COLO668 (cell line): ENCODE data around the gene PDGFC.

Experiments used
- DNase-seq: peaks from one replicate; lab custom pipeline; 2025; ENCODE audit not compliant: unreplicated experiment; lab: John Stamatoyannopoulos, UW

Gene PDGFC

GRCh38 chr4:156786713-156787112 is 184.9 kb downstream of the PDGFC start:
- DNase-seq, result no peak

- DNase-seq, result no peak
Measured at GRCh38 chr4:156784970-156785369, 186.6 kb downstream of the PDGFC start.

- no peak for DNase-seq
Measured at GRCh38 chr4:156783966-156784365, 187.6 kb downstream of the PDGFC start.

GRCh38 chr4:156782491-156782890 is 189.1 kb downstream of the PDGFC start:
- DNase-seq, result no peak

- no peak for DNase-seq
Measured at GRCh38 chr4:156781852-156782251, 189.7 kb downstream of the PDGFC start.

GRCh38 chr4:156779774-156780173 is 191.8 kb downstream of the PDGFC start:
- no peak for DNase-seq

GRCh38 chr4:156779042-156779441 is 192.6 kb downstream of the PDGFC start:
- DNase-seq, result no peak

- DNase-seq, result no peak
Measured at GRCh38 chr4:156778606-156779005, 193.0 kb downstream of the PDGFC start.

- no peak for DNase-seq
Measured at GRCh38 chr4:156778093-156778492, 193.5 kb downstream of the PDGFC start.

GRCh38 chr4:156775813-156776212 is 195.8 kb downstream of the PDGFC start:
- no peak for DNase-seq

GRCh38 chr4:156774422-156774821 is 197.2 kb downstream of the PDGFC start:
- no peak for DNase-seq

GRCh38 chr4:156773648-156774357 is 197.8 kb downstream of the PDGFC start:
- DNase-seq, result no peak

- DNase-seq, result peak; percentile 41
Measured at GRCh38 chr4:156771171-156771837, 200.3 kb downstream of the PDGFC start.

GRCh38 chr4:156770140-156770539 is 201.5 kb downstream of the PDGFC start:
- DNase-seq, result no peak

GRCh38 chr4:156767911-156768415 is 203.6 kb downstream of the PDGFC start:
- DNase-seq, result no peak

- no peak for DNase-seq
Measured at GRCh38 chr4:156766846-156767245, 204.8 kb downstream of the PDGFC start.

GRCh38 chr4:156765277-156765676 is 206.3 kb downstream of the PDGFC start:
- no peak for DNase-seq

GRCh38 chr4:156764846-156765245 is 206.8 kb downstream of the PDGFC start:
- DNase-seq, result no peak

GRCh38 chr4:156764145-156764544 is 207.5 kb downstream of the PDGFC start:
- no peak for DNase-seq

- no peak for DNase-seq
Measured at GRCh38 chr4:156763511-156763910, 208.1 kb downstream of the PDGFC start.

GRCh38 chr4:156762851-156763250 is 208.7 kb downstream of the PDGFC start:
- DNase-seq, result no peak

GRCh38 chr4:156756118-156756517 is 215.5 kb downstream of the PDGFC start:
- no peak for DNase-seq
